Measurements from ENCODE around the gene SLF2.

Gene SLF2, protein sequence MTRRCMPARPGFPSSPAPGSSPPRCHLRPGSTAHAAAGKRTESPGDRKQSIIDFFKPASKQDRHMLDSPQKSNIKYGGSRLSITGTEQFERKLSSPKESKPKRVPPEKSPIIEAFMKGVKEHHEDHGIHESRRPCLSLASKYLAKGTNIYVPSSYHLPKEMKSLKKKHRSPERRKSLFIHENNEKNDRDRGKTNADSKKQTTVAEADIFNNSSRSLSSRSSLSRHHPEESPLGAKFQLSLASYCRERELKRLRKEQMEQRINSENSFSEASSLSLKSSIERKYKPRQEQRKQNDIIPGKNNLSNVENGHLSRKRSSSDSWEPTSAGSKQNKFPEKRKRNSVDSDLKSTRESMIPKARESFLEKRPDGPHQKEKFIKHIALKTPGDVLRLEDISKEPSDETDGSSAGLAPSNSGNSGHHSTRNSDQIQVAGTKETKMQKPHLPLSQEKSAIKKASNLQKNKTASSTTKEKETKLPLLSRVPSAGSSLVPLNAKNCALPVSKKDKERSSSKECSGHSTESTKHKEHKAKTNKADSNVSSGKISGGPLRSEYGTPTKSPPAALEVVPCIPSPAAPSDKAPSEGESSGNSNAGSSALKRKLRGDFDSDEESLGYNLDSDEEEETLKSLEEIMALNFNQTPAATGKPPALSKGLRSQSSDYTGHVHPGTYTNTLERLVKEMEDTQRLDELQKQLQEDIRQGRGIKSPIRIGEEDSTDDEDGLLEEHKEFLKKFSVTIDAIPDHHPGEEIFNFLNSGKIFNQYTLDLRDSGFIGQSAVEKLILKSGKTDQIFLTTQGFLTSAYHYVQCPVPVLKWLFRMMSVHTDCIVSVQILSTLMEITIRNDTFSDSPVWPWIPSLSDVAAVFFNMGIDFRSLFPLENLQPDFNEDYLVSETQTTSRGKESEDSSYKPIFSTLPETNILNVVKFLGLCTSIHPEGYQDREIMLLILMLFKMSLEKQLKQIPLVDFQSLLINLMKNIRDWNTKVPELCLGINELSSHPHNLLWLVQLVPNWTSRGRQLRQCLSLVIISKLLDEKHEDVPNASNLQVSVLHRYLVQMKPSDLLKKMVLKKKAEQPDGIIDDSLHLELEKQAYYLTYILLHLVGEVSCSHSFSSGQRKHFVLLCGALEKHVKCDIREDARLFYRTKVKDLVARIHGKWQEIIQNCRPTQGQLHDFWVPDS

GRCh38 chr10:100912605-100913469 is at the start of gene SLF2:
SLF2 (plus strand) TSS chr10:100912963; CDS start chr10:100913111, 148 bp downstream.
- DNase-seq, result peak; percentile 92

DNA sequence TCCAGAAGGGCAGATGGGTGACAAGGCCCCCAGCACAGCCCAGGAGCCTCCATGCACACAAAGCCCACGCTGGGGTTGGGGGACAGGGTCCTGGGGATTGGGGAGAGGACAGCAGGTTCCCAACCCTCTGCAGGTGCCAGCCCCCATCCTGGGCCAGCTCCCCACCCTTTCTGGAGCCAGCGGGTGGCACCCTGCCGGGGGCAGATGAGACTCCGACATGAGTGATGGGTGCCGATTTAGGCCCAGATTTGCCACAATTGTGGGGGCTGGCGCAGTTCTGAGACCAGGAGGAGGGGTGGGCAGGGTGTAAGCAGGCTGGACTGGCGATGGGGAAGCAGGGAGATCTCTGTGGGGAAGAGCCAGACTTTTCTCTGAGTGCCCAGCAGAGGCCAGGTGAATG is 49.3 kb upstream of the SLF2 start:
- no peak for DNase-seq

DNA sequence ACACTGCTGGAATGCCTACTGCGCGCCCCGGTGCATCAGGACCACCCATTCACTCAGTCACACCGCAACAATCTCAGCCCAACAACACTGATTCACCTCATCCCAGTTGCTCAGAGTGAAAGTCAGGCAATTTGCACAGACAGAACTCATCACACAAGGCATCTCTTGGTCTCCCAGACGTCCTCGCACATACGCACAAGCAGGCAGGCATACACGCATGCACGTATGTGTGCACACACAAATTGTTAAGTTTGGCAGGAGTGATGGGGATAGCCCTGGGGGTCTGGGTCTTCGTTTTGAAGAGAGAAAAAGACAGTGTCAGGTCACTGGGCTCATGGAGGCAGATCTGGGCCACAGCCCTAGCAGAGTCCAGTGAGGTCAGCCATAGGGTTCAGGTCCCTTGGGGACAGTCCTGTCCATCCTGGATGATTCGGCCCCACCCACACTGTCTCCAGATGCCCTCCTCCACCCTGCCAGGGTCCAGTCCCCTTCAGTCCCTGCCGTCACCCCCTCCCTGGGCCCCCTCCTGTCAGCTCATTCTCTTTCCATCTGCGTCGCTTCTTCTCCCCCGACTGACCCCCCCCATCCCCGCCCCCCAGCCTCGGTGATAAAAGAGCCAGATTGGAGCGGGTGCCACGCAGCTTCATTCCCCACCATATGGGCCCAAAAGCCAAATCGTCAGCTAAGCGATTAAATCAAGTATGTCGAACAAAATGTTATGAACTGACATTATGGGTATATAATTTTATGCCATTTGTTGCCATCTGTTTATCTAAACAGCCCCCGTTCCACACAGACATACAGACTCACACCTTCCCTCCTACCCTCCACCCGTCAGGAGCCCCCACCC is 48.5 kb upstream of the SLF2 start:
- DNase-seq, result no peak

DNA sequence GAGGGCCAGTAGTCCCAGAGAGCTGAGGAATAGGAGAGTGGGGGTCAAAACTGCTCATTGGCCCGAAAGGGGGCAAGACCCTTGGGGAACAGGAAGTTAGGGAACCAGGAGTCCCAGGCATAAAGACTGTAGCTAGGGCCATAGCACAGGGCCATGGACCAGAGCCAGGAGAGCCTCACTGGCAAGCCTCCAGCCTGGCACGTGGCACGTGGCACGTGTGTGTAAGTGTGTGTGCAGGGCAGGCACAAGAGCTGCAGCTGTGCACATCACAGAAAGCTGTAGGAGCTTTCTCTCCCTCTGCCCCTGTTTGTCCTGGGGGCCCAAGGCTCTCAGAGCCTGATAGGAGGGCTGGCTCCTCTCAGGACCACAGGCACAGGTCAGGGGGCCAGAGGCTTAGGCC is 47.8 kb upstream of the SLF2 start:
- DNase-seq, result no peak

DNA sequence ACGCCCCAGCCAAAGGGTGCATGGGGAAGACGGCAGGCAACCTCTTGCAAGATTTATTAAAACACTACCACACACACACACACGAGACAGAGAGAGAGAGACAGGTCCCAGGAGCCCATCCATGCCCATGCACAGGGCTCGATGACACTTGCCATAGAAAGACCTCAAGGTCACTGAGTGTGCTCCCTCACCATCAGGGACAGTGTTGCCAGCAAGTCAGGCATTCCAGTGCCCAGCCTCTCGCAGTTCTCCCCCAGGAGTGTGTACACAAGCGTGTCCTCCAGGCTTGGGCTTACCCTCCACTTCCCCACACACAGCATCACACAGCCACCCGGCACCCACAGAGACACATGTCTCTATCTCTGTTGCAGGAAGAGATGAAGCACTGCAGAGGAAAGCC is 46.8 kb upstream of the SLF2 start:
- no peak for DNase-seq

DNA sequence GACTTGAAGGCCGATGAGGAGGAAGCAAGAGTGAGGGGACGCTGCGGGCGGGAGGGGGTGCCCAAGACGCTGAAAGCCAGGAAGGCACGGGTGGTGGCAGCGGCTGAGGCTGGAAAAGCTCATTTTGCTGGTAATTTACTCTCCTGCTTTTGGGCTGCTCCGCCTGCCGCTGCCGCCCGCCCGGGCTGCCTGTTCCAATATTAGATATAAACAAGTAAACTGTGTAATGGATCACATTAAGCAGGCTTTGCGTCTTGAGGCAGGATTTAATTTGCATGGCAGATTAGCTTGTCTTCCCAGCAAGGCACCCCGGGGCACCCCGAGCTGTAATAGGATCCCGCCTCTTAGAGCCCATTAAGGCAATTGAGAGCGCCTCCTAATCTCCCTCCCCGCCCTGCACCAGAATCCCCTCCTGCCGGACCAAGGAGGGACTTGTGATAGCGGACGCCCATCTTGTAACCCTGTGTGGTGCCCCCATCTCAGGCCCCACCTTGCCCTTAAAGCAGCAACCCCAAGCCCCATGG is 46.1 kb upstream of the SLF2 start:
- DNase-seq, result no peak

- no peak for DNase-seq
Measured at GRCh38 chr10:100867261-100867963, 45.4 kb upstream of the SLF2 start.

DNA sequence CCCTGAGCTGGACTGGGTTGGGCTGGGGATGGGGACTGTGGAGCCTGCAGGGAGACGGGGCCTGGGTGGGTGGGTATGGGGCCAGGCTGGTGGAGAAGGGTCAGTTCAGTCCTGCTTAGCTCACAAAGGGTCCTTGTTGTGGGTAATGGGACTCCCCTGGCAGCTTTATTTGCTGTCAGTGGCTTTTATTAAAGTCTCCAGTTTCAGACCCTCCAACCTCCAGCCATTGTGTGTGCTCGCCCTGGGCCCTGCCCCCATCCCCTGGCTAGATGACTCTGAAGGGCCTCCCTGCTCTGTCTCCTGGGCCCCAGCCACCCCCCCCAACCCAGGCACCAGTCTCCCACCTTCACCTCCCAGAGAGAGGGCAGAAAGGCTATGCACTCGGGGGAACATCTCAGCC is 44.4 kb upstream of the SLF2 start:
- DNase-seq, result no peak

DNA sequence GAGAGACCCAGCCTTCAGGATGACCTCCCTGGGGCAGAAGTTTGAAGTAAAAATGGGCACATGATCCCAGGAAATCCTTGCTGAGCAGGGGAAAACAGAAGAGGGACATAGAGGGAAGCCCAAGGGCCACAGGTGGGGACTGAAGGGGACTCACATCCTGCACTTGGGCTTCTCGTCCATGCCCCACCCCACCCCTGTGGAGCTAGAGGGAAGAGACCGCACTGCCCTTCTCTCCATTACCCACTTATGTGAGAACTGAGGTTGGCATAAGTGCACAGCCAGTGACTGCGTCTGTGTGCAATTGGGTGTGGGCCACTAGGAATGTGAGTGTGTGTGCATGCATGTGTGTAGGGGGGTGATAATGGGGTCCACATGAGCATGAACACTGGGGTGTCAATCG is 43.4 kb upstream of the SLF2 start:
- DNase-seq, result no peak

DNA sequence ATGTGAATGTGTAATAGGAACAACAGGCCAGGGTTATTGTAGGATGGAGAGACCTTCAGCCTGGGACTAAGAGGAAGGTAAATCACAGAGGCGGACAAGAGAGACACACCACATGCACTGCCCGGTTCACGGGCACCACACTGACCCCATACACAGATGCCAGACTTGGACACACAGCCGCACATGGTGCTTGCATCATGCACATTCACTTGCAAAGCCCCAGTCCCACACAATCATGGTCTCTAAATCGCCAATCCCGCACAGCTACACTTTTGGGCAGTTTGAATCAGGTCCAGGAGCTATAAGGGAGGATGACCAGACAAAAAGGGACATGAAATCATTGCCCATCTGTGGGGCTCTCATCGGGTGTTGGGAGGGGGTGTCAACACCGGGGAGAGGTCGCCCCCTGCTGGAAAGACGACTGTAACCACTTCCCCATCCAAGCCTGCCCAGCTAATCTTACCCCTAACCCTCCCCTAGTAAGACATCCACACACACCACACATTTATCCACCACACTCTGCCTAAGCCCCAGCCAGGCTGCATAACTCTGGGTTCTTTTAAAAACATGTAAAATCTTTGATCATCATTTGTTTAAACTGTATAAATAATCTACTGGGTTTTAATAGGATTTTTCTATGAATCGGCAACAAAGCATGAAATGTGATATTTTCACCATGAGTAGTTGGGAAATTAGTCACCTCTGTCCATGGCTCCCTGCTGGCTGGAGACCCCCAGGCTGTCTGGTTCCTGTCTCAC is 40.5 kb upstream of the SLF2 start:
- DNase-seq, result peak; percentile 73

DNA sequence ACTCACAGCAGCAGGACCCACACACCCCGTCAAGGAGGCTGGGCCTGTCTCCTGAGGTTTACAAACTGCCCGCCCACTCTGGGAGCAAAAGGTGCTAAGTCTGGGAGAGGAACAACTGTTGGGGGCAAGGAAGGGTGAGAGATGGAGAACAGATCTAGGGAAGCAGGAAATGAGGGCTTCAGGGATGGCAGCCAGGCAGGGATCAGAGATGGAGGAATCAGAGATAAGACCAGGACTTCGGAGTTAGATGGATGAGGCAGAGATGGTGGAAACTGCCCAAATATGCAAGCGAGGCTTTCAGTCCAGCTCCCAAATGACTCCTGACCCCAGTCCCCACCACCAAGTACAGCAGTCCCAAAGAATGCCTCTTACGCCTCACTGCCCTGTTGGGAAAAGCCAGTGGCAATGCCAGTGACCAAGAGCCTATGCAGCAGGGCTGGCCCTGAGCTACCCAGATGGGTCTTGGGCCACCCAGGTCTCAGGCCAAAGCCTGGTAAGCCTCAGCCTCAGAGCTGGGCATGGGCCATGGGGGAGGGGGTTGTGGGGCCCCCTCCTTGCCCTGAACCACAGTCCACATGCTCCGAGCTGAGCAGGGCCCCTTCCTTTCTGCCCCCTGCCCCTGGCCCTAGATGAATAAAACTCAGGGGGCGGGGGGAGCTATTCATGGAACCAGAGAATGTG is 39.5 kb upstream of the SLF2 start:
- DNase-seq, result no peak

DNA sequence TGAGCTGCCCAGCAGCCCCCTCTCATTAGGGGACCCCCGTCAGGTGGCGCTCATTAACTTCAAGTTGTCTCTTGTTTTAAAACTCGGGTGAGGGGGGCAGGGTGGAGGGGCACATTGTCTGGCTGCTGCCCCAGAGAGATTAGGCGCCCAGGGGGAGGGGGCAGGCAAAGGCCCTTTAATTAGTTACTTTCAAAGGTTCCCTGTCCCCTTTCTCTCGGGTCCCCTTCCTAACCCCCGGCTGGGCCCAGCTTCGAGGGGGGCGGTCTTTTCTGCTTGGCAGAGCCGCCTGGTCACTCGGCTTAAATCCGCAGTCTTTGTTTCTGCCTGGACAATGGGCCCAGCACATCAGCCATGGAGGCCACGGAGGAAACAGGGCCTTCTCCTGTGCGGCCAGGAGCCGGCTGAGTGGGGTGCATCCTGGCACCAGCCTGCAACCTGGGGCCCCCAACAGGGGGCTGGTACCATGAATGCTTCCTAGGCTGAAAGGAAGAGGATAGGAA is 38.9 kb upstream of the SLF2 start:
- no peak for DNase-seq

GRCh38 chr10:100874702-100875483 is 37.9 kb upstream of the SLF2 start:
- DNase-seq, result no peak

DNA sequence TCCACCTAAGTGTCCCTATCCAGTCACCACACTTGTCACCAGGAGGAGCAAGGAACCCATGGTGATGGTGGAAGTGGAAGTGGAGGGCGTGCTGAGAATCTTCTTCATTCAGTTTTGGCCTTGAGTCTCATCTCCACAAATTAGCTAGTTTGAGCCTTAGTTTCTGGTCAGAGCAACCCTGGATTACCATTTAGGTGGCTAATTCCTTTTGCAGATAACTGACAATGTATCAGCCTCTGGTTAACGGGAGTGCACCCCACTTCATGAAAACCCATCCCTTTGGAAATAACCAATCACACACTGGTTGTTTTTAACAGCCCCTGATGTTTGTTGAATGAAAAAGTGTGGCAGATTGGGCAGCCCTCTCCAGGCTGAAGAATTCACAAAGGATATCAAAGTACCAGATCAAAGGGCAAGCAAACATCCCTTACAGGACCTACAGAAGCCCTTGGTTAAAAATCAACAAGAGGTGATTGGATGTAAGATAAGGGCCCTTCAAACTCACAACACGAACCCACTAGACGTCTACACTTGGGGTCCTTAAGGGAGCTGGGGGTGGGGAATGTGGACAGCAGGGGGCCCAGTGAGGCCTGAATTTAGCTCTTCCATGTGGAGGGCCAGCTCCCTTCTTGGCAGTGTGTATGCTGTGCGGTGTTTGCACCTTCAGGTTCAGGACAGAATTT is 37.1 kb upstream of the SLF2 start:
- no peak for DNase-seq

- DNase-seq, result no peak
Measured at GRCh38 chr10:100876585-100877460, 35.9 kb upstream of the SLF2 start.

GRCh38 chr10:100877461-100877850 is 35.3 kb upstream of the SLF2 start:
- no peak for DNase-seq
